ENCODE results near the gene ANKRD35. TPM values are rescaled to one million over a fixed set of nuclear protein-coding genes. Genes with fewer than 3 reads are reported as not detected.

The ANKRD35 gene, protein sequence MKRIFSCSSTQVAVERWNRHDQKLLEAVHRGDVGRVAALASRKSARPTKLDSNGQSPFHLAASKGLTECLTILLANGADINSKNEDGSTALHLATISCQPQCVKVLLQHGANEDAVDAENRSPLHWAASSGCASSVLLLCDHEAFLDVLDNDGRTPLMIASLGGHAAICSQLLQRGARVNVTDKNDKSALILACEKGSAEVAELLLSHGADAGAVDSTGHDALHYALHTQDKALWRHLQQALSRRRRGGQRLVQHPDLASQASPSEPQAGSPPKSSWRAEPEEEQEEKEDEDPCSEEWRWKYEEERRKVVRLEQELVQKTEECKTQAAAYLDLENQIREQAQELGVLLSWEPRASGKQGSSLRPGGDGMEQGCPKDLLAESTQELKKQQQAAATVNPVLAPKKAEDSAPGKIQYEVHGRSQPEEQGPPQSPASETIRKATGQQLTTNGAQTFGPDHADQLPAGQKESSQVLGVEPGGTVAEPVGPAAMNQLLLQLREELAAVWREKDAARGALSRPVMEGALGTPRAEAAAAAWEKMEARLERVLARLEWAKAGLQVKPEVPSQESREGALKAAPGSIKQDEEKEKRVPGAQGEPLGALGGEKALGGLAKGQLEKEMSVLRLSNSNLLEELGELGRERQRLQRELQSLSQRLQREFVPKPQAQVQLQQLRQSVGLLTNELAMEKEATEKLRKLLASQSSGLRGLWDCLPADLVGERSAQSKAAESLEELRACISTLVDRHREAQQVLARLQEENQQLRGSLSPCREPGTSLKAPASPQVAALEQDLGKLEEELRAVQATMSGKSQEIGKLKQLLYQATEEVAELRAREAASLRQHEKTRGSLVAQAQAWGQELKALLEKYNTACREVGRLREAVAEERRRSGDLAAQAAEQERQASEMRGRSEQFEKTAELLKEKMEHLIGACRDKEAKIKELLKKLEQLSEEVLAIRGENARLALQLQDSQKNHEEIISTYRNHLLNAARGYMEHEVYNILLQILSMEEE
- 0.22 and 0.57 TPM in 2 replicates for total RNA-seq

DNA sequence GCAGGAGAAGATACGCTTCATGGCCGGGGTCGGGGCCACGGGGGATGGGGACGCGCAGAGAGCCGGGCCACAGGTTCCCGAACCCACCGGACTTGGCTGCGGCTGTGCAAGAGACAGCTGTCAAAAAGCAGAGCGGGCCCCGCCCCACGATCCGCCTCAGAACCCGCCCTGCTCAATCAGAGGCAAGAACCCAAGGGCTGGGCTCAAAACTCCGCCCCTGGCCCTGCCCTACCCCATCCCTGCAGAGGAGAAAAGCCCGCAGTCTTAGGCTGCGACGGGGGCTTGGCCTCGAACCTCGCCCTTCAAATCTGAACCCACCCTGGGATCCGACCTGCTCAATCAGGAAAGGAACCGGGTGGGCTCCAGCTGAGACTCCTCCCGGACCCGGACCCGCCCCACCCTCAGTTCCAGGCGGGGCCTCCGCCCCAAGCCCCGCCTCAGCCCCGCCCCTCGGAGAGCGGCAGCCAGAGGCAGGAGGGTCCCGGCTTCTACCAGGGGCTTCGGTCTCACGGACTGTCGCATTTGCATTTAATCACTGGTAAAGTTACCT, at the start of gene ANKRD35:
TSS of gene ANKRD35 (minus strand) at position 129 of the 550 bp plus-strand sequence. CDS start at position 21, 108 bp downstream.

DNA sequence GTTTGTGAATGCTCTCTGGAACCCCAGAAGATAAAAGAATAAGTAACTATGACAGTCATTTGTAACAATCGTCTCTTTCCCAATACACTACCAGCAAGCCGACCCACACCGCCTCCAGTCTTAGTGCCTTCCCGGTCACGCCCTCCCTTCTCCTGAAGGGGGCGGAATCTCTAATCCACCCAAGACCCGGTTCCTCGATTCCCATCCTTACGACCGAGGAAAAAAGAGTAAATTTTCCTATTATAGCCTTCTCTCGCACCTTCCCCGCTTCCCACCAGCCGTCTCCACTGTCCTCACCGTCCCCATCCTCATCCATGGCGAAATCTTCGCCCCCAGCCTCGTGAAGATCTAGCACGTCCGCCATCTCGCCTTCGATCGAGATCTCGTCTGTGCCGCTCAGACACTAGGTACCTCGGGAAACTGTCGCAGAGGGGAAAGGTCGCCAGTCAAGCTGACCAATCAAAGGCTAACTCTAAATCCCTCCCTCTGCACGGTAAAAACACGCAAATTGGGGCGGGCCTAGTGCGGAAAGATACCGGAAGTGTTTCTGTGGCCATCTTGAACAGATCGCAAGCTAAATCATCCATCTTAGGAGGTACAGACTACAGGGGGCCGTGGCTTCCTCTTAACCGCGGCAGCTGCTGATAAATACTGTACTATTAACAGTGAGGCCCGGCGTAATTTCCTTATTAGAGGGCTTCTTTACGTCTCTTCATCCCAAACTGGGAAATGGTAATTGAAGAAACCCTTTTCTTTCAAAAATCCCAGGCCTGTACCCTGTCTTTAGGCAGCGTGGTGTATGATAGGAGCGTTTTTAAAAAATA, 41.6 kb upstream of the ANKRD35 start, which contains the start of gene RBM8A:
TSS of gene RBM8A (minus strand) at position 422 of the 824 bp plus-strand sequence. CDS start at position 364, 58 bp downstream.

DNA sequence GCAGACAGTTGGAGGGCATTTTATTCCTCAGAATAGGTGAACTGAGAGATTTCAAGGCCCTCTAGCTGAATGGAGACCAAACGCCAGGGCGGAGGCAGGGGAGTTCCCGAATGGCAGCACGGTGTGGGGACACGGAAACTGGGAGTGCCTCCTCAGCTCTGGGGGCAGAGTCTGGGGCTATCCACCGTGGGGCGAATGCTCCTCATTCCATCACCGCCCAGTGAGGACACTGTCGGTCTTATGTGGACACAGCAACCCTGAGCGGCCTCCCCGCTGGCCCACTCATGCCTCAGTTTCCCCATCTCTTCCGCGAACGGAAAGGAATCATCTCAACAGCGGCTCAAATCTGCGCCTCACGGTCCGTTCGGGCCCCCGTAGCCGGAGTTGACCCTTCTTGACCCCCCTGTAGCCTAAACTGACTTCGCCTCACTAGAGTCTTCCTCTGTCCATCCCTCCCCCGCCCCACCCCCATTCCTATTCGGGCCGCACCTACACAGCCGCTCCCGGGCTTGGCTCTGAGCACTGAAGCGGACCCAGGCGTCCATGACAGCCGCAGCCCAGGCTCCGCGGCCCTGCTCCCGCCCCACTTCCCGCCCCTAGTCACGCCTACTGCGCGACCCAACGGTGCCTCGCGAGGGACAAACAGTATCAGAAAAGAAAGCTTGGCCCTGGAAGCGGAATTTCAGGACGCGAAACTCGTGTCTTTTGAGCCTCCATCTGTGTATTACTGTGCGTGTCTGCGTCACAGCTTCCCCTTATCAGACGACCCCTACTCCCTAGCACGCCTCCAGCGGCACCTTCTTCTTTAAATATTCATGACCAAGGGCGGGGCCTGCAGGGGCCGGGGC, 32.7 kb upstream of the ANKRD35 start, which contains the start of gene PEX11B:
TSS of gene PEX11B (minus strand) at position 574 of the 848 bp plus-strand sequence. CDS start at position 545, 29 bp downstream.

DNA sequence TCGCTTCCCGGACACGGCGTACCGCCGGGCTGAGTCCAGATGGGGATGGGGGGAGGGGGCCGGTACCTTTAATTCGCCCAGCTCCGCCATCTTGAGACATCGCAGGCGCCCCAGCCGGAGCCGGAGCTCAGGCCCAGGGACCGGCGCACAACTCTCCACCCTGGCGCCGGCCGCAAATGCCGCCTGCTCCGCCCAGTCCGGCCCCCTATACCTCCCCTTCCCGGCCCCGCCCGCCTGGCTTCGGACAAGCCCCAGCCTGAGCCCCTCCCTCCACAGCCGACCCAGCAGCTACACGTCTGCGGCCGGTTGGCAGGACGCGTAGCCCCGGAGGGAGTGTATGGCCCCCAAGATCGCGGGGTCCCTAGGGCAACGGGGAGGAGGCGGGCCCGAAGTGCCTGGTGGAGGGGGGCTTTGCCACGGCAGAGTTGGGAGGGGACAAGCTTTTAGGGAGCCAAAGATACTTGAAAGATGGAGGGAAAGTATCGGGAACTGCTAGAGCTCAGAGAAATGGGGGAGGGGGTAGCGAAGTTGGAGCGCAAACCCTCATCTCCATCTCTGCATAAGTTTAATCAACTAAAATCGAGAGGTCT, 26.7 kb downstream of the ANKRD35 start, which contains the start of gene PIAS3:
TSS of gene PIAS3 (minus strand) at position 181 of the 590 bp plus-strand sequence. CDS start at position 90, 91 bp downstream.

DNA sequence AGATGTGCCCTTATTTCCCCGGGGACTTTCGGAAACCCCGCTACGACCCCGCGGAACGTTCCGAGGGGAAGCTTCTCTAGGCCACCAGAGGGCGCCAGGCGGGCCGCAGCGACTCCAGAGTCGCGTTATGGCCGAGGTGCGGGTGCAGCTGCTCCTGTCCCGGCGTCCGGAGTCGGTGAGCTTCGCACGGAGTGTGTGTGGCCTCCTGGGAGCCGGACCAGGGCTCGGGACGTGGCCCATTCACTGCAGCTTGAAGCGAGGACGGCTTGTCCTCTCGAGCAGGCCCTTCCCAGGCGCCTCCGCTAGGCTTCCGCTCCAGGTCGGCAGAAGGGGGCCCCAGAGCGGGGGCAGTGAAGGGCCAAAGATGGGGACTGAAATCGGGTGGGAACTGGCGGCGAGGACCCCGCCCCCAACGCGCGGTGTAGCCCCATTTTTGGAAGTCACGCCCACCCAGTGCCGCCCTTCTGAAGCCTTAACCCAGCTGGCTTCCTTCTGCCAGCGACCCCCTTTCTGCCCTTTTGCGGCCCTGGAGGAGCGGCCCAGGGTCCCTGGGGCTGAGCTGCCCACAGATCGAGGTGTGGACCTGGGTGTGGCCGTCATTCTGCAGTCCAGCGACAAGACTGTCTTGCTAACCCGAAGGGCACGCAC, 40.0 kb downstream of the ANKRD35 start, which contains the start of gene NUDT17:
TSS of gene NUDT17 (plus strand) at position 117 of the 648 bp plus-strand sequence. CDS start at position 128, 11 bp downstream.

DNA sequence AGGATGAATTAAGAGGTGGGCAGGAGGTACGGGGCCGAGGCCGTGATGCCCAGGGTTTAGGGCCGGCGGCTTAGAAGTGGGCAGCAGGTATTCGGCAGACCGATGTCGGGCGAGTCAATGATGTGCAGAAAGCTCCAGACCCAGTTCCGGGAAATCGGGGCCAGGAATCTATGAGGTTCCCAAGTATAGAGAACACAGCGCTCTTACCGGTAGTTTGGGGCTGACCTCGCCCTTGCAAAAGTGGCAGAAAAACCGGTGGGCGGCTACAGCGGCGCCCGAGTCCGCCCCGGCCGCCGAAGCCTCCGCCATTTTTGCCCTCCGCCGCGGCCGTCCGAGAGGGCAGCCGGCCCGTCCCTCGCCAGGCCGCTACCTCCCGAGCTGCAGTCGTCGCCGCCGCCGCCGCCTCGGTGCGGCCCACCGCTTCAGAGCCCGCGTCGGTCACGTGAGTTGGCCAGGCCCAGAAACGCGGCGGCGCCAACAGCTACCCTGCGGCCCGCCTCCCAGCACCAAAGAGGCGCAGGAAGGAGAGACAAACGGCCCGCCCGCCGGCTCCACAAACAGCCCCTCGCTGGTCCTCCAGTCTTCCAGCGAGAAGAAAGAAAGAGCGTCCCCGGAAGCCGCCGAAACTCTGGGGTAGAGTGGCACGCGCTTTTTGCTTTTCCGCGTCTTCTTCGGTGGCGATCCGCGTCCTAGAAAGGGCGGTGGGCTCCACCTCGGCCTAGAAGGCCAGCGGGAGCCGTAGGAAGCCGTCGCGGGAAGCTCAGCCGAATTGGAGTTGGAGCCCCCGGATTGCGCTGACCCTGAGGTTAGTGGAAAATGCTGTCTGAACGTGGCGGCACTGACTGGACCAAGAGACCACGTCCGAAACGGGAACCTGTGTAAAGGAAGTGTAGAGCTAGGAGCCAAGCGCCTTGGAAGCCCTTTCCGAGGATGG, 61.8 kb downstream of the ANKRD35 start, which contains the start of the genes POLR3C and RNF115:
TSS of gene POLR3C (plus strand) at position 636 of the 934 bp plus-strand sequence. CDS start 1,577 bp downstream, outside the sequence.
TSS of gene RNF115 (minus strand) at position 531 of the 934 bp plus-strand sequence. CDS start at position 309, 222 bp downstream.

Small RNAs within 50 kb of the gene (small RNA-seq; reads per million reads assigned to genes)
- not detected for gene MIR6736 (ENCODE audit: low replicate concordance)

Other genes with a start within 250 kb of the ANKRD35 start
- gene PDZK1, start 178.5 kb downstream of the ANKRD35 start, total RNA-seq: 0.22 and 1.1 TPM in 2 replicates
- gene CD160, start 166.4 kb downstream of the ANKRD35 start, total RNA-seq: not detected in 2 replicates
- gene RNF115, start 61.8 kb downstream of the ANKRD35 start, total RNA-seq: 12.5 and 18.9 TPM in 2 replicates
- gene POLR3C, start 61.7 kb downstream of the ANKRD35 start, total RNA-seq: 57.7 and 112 TPM in 2 replicates
- 3.3 and 5.3 TPM in 2 replicates for gene NUDT17, start 40.2 kb downstream of the ANKRD35 start, total RNA-seq
- 25.6 and 26.3 TPM in 2 replicates for gene PIAS3, start 26.8 kb downstream of the ANKRD35 start, total RNA-seq
- gene ITGA10, start 24.2 kb upstream of the ANKRD35 start, total RNA-seq: 1.1 and 5.4 TPM in 2 replicates
- gene PEX11B, start 32.9 kb upstream of the ANKRD35 start, total RNA-seq: 27.4 and 27.5 TPM in 2 replicates
- gene RBM8A, start 41.6 kb upstream of the ANKRD35 start, total RNA-seq: 96.9 and 183 TPM in 2 replicates
- 27.8 and 43.1 TPM in 2 replicates for gene LIX1L, start 72.2 kb upstream of the ANKRD35 start, total RNA-seq
- 0.44 and 3.1 TPM in 2 replicates for gene ANKRD34A, start 78.7 kb upstream of the ANKRD35 start, total RNA-seq
- 11.0 and 14.4 TPM in 2 replicates for gene POLR3GL, start 78.8 kb upstream of the ANKRD35 start, total RNA-seq
- gene TXNIP, start 110.7 kb upstream of the ANKRD35 start, total RNA-seq: 5.2 and 12.7 TPM in 2 replicates
- not detected in 2 replicates for gene HJV, start 135.9 kb upstream of the ANKRD35 start, total RNA-seq